Fibroblast of peridontal ligament (primary cell): ENCODE data around the gene THOC6.

ENCODE experiments used
- DNase-seq: peaks from one replicate; pipeline ENCODE4 v3.0.0-alpha.2; 2010; ENCODE audit errors: extremely low read depth

THOC6 gene

DNA sequence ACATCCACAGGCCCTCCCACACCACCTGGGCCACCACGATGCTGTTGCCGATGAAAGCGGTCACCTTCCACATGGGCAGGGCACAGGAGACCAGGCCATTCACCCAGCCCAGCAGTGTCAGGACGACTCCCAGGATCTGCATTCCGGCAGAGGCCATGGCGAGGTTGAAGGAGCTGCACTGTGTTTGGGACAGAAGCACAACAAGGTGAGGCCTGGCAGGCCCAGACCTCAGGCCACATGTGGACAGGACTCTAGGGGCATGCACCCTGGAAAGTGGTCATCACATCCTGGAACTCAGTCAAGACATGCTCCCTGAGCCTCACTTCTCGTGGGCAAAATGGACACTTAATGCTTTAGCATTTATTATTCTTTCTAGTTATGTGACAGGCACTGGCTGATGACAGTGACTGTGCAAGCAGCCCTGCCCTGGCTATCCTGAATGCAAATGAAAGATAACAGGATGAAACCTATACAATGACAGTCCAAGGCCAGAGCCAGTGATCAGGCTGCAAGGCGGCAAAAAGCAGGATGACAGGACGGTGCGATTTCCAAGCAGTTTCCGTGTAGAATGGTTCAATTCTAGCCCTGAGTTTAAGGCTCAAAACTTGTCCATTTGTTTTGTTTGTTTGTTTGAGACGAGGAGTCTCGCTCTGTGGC lies 7.8 kb upstream of the THOC6 start:
- no peak for DNase-seq

DNA sequence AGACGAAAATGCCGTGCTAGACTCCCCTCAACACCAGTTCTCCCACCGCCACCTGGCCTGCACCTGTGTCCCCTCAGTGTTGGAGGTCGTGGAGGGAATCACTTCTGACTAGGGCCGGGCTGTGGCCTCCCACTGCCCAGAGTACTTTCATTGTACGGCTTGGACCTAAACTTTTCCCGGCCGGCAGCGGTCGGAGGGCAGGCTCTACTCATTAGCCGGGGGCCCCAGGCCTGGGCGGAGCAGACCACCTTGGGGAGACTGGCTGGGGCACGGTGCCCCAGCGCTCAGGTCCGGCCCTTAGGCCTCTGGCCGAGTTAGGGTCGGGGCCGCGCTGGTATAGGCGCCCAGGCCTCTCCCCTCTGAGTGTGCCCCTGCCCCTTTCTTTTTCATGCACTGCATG lies 6.5 kb upstream of the THOC6 start:
- DNase-seq: no peak

DNA sequence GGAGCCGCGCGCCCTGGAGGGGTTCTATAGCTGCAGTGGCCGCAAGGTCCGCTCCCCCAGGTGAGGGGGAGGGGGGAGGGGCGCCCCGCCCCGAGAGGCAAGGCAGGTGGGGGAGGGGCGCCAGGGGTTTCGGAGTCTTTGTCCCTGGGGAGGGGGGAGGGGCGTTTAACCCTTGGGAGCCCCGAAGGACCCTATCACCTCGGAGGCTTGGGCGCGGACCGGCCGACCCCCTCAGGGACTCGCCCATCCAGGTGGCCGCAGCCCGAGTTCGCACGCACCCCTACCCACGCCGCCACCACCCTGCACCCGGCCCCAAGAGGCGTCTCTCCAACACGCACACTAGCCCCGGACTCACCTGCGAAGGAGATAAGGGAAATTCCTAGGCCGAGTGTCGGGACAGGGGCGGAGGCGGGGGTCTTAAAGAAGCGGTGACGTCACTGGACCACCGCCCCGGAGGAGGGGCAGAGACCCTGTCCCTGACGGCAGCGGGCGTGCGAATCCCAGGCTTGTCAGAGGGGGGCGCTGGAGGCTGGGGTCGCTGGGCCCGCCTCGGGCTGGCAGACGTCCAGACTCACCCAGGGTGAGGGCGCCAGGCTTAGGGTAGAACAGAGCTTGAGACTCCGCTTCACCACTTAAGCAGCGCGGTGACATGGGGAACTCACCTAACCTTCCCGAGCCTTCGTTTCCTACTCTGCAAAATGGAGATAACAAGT lies 5.9 kb upstream of the THOC6 start, which contains the start of gene CLDN6:
CLDN6 (minus strand) TSS at position 390 of the 713 bp plus-strand sequence. CDS start 2,162 bp downstream, outside the sequence.
- DNase-seq: no peak

DNA sequence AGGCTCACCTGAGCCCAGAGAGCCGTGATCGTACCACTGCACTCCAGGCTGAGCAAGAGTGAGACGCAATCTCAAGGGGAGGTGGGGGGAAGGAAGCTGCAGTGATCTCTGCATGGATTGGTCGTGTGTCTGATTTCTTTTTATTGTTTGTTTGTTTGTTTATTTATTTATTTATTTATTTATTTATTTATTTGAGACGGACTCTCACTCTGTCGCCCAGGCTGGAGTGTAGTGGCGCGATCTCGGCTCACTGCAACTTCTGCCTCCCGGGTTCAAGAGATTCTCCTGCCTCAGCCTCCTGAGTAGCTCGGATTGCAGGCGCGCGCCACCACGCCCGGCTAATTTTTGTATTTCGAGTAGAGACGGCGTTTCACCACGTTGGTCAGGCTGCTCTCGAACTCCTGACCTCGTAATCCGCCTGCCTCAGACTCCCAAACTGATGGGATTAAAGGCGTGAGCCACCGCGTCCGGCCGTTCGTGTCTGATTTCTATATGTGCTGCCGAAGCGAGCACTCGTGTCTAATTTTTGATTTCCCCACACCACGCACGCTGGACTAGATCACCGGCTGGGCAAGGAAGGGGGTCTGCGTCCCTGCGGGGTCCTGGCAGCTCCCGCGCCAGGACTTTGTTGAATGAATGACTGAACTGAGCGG lies 4.1 kb upstream of the THOC6 start:
- no peak for DNase-seq

DNA sequence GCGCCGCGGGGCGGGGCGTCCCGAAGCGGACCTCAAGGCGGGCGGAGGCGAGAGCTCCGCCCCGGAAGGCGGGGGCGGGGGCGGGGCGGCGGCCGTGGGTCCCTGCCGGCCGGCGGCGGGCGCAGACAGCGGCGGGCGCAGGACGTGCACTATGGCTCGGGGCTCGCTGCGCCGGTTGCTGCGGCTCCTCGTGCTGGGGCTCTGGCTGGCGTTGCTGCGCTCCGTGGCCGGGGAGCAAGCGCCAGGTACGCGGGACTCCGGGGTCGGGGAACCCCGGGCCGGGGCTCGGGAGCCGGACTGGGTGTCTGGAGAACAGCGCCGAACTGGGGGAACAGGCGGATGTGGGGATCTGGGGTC lies 3.6 kb upstream of the THOC6 start, which contains the start of gene TNFRSF12A:
TNFRSF12A (plus strand) TSS at position 122 of the 357 bp plus-strand sequence; CDS start at position 152, 30 bp downstream.
- DNase-seq: peak; percentile 39

DNA sequence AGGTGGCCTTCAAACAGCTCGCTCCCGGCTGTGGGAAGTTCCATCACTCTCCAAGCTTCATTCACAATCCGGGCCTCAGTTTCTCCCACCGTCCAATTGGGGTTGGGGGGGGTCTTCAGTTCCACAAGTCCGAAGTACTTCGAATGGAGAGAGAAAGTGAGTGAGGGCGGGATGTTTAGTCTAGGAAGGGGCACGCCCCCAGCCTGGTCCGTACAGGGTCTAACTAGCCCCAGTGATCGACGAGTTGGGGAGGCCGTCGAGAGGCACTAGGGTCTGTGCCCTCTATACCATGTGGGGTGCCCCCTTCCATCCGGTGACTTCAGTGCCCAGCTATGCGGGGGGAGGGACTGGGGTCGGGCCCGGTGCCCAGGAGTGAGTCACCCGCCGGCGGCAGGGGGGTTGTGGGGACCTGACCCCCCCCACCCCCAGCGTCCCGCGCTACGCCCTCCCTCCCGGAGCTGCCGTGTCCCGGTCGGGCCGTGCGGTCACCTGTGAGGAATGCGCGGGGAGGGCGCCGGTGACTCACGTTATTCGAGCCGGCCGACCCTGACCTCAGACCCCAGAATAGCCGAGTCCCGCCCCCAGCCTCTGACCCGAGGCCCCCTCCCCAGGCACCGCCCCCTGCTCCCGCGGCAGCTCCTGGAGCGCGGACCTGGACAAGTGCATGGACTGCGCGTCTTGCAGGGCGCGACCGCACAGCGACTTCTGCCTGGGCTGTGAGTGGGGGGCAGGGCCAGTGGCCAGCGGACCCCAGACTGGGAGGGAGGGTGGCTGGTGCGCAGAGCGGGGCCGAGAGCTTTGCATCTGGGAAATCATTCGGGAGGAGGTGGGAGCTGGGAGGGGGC lies 3.0 kb upstream of the THOC6 start:
- peak; percentile 75 for DNase-seq

DNA sequence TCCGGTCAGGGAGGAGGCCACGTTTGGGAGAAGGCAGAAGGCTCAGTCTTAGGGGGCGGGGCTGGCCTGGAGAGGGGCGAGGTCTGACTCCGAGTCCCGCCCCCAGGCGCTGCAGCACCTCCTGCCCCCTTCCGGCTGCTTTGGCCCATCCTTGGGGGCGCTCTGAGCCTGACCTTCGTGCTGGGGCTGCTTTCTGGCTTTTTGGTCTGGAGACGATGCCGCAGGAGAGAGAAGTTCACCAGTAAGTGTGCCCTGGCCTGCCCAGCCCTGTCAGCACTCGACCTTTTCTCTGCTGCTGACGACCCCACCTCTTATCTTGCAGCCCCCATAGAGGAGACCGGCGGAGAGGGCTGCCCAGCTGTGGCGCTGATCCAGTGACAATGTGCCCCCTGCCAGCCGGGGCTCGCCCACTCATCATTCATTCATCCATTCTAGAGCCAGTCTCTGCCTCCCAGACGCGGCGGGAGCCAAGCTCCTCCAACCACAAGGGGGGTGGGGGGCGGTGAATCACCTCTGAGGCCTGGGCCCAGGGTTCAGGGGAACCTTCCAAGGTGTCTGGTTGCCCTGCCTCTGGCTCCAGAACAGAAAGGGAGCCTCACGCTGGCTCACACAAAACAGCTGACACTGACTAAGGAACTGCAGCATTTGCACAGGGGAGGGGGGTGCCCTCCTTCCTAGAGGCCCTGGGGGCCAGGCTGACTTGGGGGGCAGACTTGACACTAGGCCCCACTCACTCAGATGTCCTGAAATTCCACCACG lies 2.2 kb upstream of the THOC6 start:
- DNase-seq: peak; percentile 88

DNA sequence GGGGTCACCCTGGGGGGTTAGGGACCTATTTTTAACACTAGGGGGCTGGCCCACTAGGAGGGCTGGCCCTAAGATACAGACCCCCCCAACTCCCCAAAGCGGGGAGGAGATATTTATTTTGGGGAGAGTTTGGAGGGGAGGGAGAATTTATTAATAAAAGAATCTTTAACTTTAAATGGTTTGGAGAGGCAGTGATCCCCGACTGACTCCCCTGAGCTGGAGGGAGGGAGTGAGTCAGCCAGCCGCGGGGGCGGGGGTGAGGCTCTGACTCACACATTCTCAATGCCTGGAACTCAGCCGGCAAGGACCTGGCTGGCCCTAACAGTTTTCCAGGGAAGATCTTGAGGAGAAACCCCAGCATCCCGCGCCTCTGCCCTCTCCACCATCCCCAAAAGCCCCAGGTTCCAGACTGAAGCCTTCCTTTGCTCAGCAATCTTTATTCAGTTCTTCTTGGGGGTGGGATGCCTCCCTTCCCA lies 1.6 kb upstream of the THOC6 start:
- DNase-seq: peak; percentile 93

DNA sequence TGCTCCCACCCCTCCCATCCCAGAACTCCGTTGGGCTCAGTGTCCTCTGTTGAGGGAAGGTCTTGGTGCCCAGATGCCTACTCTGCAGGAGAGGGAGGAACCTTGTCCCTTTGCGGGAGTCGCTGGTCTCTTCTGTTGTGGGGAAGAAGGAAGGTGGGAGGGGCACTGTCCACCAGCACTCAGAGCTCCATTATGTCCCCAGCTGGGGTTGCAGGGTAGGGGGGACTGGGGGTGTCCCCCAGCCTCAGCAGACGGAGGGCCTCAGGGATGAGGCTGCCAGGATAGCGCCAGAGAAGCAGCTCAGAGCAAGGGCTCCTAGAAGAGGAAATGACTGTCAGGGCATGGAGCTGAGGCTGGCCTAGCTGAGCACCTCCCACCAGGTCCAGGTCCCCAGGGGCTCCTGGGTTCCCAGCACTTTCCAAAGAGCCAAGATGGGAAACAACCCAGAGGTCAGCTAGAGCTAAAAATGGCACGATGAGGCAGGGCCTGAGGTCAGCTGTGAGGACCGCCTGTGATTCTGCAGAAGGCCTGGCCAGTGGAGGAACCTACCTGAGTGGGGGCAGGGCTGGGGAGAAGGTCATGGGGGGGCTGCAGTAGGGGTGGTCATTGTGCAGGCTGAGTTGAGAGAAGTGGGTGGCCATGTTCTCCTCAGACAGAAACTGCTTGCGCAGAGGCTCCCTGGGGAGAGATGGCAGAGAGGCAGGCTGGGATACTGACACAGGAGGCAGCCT lies 986 bp upstream of the THOC6 start:
- peak; percentile 46 for DNase-seq

DNA sequence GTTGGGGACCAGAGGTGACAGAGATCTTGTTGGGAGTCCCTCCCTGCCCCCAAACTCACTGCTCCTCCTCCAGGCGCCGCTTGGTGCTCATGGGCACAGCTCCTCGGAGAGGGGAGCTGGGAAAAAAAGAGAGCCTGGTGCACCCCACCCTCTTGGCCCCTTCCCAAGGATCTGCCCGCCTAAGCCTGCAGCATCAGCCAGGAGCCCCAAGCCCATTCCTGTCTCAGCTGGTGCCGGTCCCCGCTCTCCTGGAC lies 493 bp upstream of the THOC6 start:
- DNase-seq: peak; percentile 65

DNA sequence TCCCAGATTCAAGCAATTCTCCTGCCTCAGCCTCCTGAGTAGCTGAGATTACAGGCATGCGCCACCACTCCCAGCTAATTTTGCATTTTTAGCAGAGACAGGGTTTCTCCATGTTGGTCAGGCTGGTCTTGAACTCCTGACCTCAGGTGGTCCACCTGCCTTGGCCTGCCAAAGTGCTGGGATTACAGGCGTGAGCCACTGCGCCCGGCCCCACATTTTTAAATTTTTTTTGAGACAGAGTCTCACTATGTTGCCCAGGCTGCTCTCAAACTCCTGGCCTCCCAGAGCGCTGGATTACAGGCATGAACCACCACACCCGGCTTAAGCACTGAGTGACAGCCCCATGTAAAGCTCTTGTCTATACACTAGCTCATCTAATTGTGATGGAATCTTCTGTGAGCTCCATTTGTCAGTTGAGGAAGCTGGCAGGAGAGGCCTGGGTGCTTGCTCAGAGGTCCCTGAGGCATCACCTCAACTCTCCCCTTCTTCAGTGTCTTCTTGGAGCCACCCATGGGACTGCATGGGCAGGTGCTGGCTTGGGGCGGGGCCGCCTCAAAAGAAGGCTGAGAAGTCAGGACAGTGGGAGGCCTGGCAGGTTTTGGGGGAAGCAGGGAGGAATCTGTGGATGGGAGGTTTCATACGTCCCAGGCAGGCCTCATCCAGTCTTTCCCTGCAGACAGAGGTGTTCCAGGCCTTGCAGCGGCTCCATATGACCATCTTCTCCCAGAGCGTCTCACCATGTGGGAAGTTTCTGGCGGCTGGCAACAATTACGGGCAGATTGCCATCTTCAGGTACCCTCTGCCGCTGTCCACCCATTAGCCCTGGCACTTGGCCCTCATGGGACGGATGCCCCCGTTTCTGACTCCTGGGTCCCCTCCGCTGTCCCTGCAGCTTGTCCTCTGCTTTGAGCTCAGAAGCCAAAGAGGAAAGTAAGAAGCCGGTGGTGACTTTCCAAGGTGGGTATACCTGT lies 1.5 kb downstream of the THOC6 start:
- DNase-seq: no peak

DNA sequence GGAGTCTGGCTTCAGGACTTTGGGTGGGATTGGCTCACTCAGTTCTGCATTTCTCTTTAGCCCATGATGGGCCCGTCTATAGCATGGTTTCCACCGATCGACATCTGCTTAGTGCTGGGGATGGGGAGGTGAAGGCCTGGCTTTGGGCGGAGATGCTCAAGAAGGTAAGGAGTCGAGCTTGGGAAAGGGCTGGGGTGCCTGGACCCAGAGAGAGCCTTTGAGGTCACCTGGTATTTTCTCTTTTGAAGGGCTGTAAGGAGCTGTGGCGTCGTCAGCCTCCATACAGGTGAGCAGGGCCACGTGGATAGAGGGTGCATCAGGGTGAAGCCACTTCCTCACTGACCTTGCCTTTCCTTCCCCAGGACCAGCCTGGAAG lies 2.2 kb downstream of the THOC6 start:
- no peak for DNase-seq

DNA sequence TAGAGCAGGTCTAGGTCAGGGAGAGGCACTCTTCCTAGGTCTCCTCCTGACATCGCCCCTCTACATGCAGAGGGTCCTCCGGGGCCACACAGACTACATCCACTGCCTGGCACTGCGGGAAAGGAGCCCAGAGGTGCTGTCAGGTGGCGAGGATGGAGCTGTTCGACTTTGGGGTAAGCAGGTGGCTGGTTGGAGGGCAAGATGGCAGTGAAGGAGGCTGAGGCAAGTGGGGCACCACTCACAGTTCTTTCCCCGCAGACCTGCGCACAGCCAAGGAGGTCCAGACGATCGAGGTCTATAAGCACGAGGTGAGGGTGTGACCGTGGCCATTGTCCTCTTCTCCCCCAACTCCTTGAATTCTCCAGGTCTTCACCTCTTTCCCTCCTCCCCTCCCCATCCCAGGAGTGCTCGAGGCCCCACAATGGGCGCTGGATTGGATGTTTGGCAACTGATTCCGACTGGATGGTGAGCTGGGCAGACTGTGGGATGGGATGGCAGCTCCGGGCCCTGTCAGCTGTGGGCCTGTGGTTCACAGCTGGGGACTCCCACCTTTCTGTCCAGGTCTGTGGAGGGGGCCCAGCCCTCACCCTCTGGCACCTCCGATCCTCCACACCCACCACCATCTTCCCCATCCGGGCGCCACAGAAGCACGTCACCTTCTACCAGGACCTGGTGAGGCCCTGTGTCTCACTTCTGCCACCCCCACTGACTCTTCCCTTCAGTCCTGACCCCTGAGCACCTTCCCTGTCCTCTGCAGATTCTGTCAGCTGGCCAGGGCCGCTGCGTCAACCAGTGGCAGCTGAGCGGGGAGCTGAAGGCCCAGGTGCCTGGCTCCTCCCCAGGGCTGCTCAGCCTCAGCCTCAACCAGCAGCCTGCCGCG lies 3.0 kb downstream of the THOC6 start:
- DNase-seq: no peak

DNA sequence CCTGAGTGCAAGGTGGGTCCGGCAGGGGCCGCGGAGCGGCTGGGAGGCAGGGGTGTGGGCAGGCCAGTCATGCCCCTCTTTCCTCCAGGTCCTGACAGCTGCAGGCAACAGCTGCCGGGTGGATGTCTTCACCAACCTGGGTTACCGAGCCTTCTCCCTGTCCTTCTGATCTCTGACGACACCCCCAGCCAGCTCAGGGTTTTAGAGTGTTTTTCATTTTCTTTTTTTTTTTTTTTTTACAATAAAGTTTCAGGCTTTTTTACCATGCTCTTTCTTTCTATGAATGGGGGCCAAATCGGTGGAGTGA lies 3.6 kb downstream of the THOC6 start:
- DNase-seq: no peak

DNA sequence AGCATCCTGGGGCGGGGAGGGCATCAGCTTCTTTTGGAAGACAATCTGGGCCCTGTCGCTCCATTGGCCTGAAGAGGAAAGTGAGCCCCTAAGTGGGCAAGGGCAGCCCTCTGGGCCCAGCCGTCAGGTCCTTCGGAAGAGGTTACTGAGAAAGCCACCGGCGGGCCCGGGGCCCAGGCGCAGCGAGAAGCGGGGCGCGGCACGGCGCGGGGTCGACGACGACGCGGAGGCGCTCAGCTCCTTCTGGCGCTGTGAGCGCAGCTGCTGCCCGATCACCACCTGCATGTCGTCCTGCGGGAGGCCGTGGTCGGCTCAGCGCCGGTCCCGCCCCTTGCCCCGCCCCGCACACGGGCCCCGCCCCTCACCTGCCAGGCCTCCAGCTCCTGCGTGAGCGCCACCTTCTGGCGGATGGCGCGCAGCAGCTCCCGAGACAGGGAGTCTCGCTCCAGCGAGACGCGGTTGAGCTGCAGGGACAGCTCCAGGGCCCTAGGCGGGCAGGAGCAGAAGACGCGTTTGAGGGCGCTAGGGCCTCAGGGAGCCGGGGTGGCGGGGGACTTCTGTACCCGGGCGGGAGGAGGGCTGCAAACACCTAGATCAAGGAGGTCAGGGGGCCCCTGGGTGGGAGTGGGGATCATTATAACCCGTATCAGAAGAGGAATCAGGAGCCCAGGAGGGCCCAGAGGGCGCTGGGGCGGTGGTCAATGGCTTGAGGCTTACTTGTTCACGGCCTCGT lies 4.3 kb downstream of the THOC6 start:
- DNase-seq: peak; percentile 36

DNA sequence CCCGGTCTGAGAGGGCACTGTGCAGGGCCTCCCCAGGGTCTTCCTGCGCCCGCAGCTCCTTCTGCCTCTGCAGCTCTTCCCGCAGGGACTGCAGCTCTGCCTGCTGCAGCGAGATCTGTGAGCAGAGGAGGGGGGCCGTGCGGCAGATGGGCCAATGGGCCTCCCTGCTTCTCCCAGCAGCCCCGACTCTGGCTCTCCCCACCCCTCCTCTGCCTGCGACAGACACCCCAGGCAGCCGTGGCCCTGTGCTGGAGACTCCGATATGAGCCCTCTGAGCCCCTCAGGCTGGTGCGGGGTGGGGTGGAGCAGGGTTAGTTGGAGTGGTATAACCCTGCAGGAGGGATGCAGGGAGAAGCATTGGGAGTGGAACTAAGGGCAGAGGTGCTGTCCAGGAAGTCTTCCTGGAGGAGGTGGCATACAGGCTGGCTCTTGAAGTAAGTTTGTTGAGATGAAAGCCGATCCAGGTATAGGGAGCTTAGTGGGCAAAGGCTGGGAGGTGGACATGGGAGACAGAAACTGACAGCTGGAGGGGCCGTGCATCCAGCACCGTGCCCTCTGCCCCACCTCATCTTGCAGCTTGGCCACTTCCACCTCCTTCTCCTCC lies 5.0 kb downstream of the THOC6 start:
- DNase-seq: no peak

DNA sequence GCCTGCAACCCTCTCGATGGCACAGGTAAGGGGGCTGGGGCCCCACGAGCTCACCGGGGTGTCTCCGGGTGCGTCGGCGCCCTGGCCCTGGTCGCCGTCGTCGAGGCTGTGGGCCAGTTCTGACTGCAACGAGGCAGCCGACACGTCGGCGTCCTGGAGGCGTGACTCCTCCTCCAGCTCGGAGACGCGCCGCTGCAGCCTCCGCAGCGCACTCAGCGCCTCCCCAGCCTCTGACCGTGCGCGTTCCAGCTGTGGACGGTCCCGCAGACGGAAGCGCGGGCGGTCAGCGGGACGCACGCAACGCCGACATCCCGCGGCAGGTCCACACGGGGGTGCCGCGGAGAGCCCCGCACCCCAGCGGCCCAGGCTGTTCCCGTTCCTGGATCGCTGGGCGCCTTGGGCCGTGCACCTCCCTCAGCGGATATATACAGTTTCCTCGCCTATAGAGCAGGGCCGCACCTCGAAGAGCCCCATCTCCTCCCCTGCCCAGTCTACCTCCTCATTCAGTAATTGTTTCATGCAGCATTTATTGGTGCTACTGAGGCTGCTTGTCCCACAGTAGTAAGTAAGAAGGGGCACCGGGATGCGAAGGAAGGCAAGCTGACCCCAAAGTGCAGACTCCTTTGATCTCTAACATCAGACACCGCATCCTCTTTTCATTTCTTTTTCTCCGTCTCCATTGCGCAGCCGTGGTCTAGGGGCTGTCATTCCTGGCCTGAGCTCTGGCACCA lies 5.8 kb downstream of the THOC6 start:
- peak; percentile 15 for DNase-seq
